HepG2 (cell line): Measurements from ENCODE around the gene NFIC. TPM values are rescaled to one million over a fixed set of nuclear protein-coding genes. Genes with fewer than 3 reads are reported as not detected.

Source experiments
- ATAC-seq: fragments of 200-7000 bp; cut with Tn5 transposase; 3 replicates; pipeline ENCODE4 v1.9.1; 2020; ENCODE audit warnings: mild to moderate bottlenecking, moderate library complexity
- BruUV-seq: library from RNA; stranded (reverse); fragments of 400-500 nt; replicated peaks from 2 replicates; lab custom pipeline; 2021; lab: Mats Ljungman, UMichigan
- CTCF ChIA-PET: fragments of 300-600 bp; formaldehyde crosslinking; extraction: SDS; loops from one replicate; lab custom pipeline; 2021; ENCODE audit warnings: low total read pairs, inconsistent platforms, low intra/inter-chr PET ratio; lab: Yijun Ruan, JAX
- POLR2A ChIA-PET: fragments of 350-600 bp; sonication (Branson Sonifier 250); formaldehyde crosslinking; loops from one replicate; lab custom pipeline; 2020; ENCODE audit warnings: antibody characterized with exemption, inconsistent platforms; lab: Yijun Ruan, JAX
- DNase-seq: peaks from one replicate; pipeline ENCODE4 v3.0.0-alpha.2; 2015; ENCODE audit warnings: low spot score
- FAIRE-seq: peaks from 3 replicates; lab custom pipeline; 2011; peaks lifted over from hg19 to GRCh38; lab: Jason Lieb, UNC
- H2AFZ ChIP-seq: one replicate; pipeline ENCODE4 v1.6.1; 2011; ENCODE audit warnings: low read length, inconsistent platforms
- H3K27ac ChIP-seq: fragments of 300-600 bp; 3 replicates; pipeline ENCODE4 v1.8.0; 2011; ENCODE audit warnings: mixed run types, mild to moderate bottlenecking, mixed read lengths, low read length, inconsistent platforms; ENCODE audit not compliant: insufficient read depth; ENCODE audit errors: extremely low read length
- H3K27me3 ChIP-seq, 2 experiments: fragments of 200-600 bp in 1 of 2; 2 replicates in 1 of 2; 3 replicates in 1 of 2; pipeline versions ENCODE4 v1.6.0 to v1.8.0; 2011; ENCODE audit warnings: low read length in 2 of 2, mild to moderate bottlenecking in 2 of 2, moderate library complexity in 2 of 2, inconsistent platforms in 1 of 2; ENCODE audit not compliant: insufficient read depth in 2 of 2, control insufficient read depth in 1 of 2
- H3K36me3 ChIP-seq, 2 experiments: fragments of 200-600 bp in 1 of 2; replicated peaks in 1 of 2; 2 replicates in 1 of 2; 3 replicates in 1 of 2; pipeline versions ENCODE4 v1.5.1 to v1.8.0; 2011; ENCODE audit warnings: low read length in 2 of 2, inconsistent platforms in 1 of 2; ENCODE audit not compliant: insufficient read depth in 2 of 2, control insufficient read depth in 1 of 2
- H3K4me1 ChIP-seq: 2 replicates; pipeline ENCODE4 v1.5.1; 2012; ENCODE audit warnings: low read length, inconsistent platforms; ENCODE audit not compliant: insufficient read depth
- H3K4me2 ChIP-seq: 2 replicates; pipeline ENCODE4 v1.6.0; 2011; ENCODE audit warnings: low read depth, low read length, inconsistent platforms
- H3K4me3 ChIP-seq, 3 experiments: fragments of 200-600 bp in 1 of 3; sonication (generic), shearing (Covaris generic) in 1 of 3; replicated peaks in 1 of 3; 2 replicates each; pipeline ENCODE4 v1.5.1; 2011 to 2016; ENCODE audit warnings: low read length in 3 of 3, inconsistent platforms in 2 of 3, low read depth in 2 of 3, mild to moderate bottlenecking in 2 of 3, control low read depth in 1 of 3, mixed read lengths in 1 of 3; ENCODE audit not compliant: insufficient read depth in 1 of 3
- H3K79me2 ChIP-seq: one replicate; pipeline ENCODE4 v1.6.1; 2011; ENCODE audit warnings: low read length, inconsistent platforms; ENCODE audit not compliant: insufficient read depth
- H3K9ac ChIP-seq: 2 replicates; pipeline ENCODE4 v1.6.0; 2011; ENCODE audit warnings: mild to moderate bottlenecking, low read depth, low read length, inconsistent platforms; ENCODE audit not compliant: insufficient read depth
- H3K9me3 ChIP-seq: 2 replicates; pipeline ENCODE4 v1.5.1; 2012; ENCODE audit warnings: mild to moderate bottlenecking, low read length
- H4K20me1 ChIP-seq: 2 replicates; pipeline ENCODE4 v1.6.0; 2011; ENCODE audit warnings: inconsistent platforms, mild to moderate bottlenecking, low read length, moderate library complexity; ENCODE audit not compliant: insufficient read depth
- FOXP1 ChIP-seq, 2 experiments: fragments of 450-650 bp in 1 of 2; IDR thresholded peaks; 2 replicates each; pipeline ENCODE4 v1.6.1; 2017 to 2018; ENCODE audit warnings: antibody characterized with exemption in 1 of 2
- KDM5A ChIP-seq: fragments of 200-600 bp; sonication (generic); IDR thresholded peaks from 2 replicates; pipeline ENCODE4 v1.7.0; 2018; ENCODE audit warnings: antibody characterized with exemption, mild to moderate bottlenecking, low read length, borderline replicate concordance
- KDM5B ChIP-seq: sonication (generic); formaldehyde crosslinking; IDR thresholded peaks from 2 replicates; pipeline ENCODE4 v1.4.0; 2020; ENCODE audit warnings: missing genetic modification reagents, mild to moderate bottlenecking, borderline replicate concordance
- MAFG ChIP-seq: sonication (generic); formaldehyde crosslinking; IDR thresholded peaks from 2 replicates; pipeline ENCODE4 v1.5.1; 2020; ENCODE audit warnings: mild to moderate bottlenecking, missing genetic modification reagents
- MAZ ChIP-seq, 2 experiments: sonication (generic) in 1 of 2; formaldehyde crosslinking in 1 of 2; IDR thresholded peaks; 2 replicates each; pipeline versions ENCODE4 v1.5.0 to v1.6.1; 2012 to 2020; ENCODE audit warnings: low read depth in 2 of 2, mild to moderate bottlenecking in 2 of 2, borderline replicate concordance in 1 of 2, improper control_type of control experiment in 1 of 2, low read length in 1 of 2, missing genetic modification reagents in 1 of 2, moderate library complexity in 1 of 2
- MEF2D ChIP-seq: sonication (generic); formaldehyde crosslinking; IDR thresholded peaks from 2 replicates; pipeline ENCODE4 v1.5.1; 2020; ENCODE audit warnings: mild to moderate bottlenecking, missing genetic modification reagents
- NFE2 ChIP-seq: sonication (generic); formaldehyde crosslinking; IDR thresholded peaks from 2 replicates; pipeline ENCODE4 v1.4.0; 2020; ENCODE audit warnings: missing genetic modification reagents
- PHF5A ChIP-seq: IDR thresholded peaks from one replicate; pipeline ENCODE4 v1.6.1; 2018; ENCODE audit warnings: low read depth, missing genetic modification reagents; ENCODE audit not compliant: unreplicated experiment
- POLR2AphosphoS2 ChIP-seq: IDR thresholded peaks from 2 replicates; pipeline ENCODE4 v1.6.1; 2011; ENCODE audit warnings: low read depth, low read length, improper control_type of control experiment
- SMC3 ChIP-seq: IDR thresholded peaks from 2 replicates; pipeline ENCODE4 v1.6.1; 2011; ENCODE audit warnings: low read length, improper control_type of control experiment
- SNAPC2 ChIP-seq: sonication (generic); formaldehyde crosslinking; IDR thresholded peaks from 2 replicates; pipeline ENCODE4 v1.8.1; 2022; ENCODE audit warnings: mild to moderate bottlenecking, missing genetic modification reagents
- SYNCRIP ChIP-seq: fragments of 200-400 bp; formaldehyde crosslinking; IDR thresholded peaks from 2 replicates; pipeline ENCODE4 v1.6.1; 2018; ENCODE audit warnings: mild to moderate bottlenecking, low read depth, low read length; ENCODE audit not compliant: insufficient read depth
- ZNF253 ChIP-seq: sonication (generic); formaldehyde crosslinking; IDR thresholded peaks from 2 replicates; pipeline ENCODE4 v1.8.0; 2022; ENCODE audit warnings: mild to moderate bottlenecking, missing genetic modification reagents, borderline replicate concordance
- ZNF264 ChIP-seq: sonication (generic); formaldehyde crosslinking; IDR thresholded peaks from 2 replicates; pipeline ENCODE4 v1.4.0; 2020; ENCODE audit warnings: missing genetic modification reagents
- WGBS: methylation state at CpG from one replicate; pipeline ENCODE4 v1.1.6; 2017; ENCODE audit warnings: low lambda C conversion rate; 5-methylcytosine and 5-hydroxymethylcytosine counted together
- in situ Hi-C: cut with HindIII; loops from 2 replicates; pipeline ENCODE4 v1.10.0; 2017; ENCODE audit warnings: low pct_unique_long_range_greater_than_20kb; ENCODE audit not compliant: extremely low pct_ligation_motif_present
- intact Hi-C: fragments of 100-400 bp; cut with micrococcal nuclease; formaldehyde crosslinking; loops from one replicate; pipeline ENCODE4 v1.10.0; 2022; ENCODE audit not compliant: unreplicated experiment
- polyA plus RNA-seq, 8 experiments: library from polyadenylated mRNA; depleted of rRNA in 3 of 8; stranded (reverse) in 7 of 8; unstranded in 1 of 8; fragments of >200 nt; fragmentation: Illumina TruSeq in 4 of 8; extraction: Trizol in 4 of 8; gene quantifications; 2 replicates each; pipeline versions ENCODE4 v1.2.1 to v1.2.3, GENCODE V29; 2011 to 2016; ENCODE audit warnings: low read depth in 4 of 8, missing spikeins in 1 of 8, mixed read lengths in 1 of 8; ENCODE audit not compliant: insufficient read depth in 1 of 8
- total RNA-seq, 5 experiments: library from RNA; depleted of rRNA; stranded (reverse); fragments of >200 nt; fragmentation: Illumina TruSeq; extraction: Trizol; gene quantifications; 2 replicates each; pipeline ENCODE4 v1.2.3, GENCODE V29; 2016; ENCODE audit warnings: low read depth in 1 of 5
- TF ChIP-seq, protein P1 (sequence below): sonication (generic); formaldehyde crosslinking; conservative IDR thresholded peaks from 2 replicates; pipeline ENCODE4 v1.4.0; 2020; ENCODE audit warnings: missing genetic modification reagents
- TF ChIP-seq, protein P2 (sequence below): sonication (generic); formaldehyde crosslinking; IDR thresholded peaks from 2 replicates; pipeline ENCODE4 v1.4.0; 2020; ENCODE audit warnings: mild to moderate bottlenecking, missing genetic modification reagents
- TF ChIP-seq, protein P3 (sequence below): sonication (generic); formaldehyde crosslinking; IDR thresholded peaks from 2 replicates; pipeline ENCODE4 v1.8.0; 2022; ENCODE audit warnings: mild to moderate bottlenecking, missing genetic modification reagents; ENCODE audit not compliant: insufficient replicate concordance
- TF ChIP-seq, protein P4 (sequence below): sonication (generic); formaldehyde crosslinking; IDR thresholded peaks from 2 replicates; pipeline ENCODE4 v1.8.0; 2022; ENCODE audit warnings: mild to moderate bottlenecking, missing genetic modification reagents, borderline replicate concordance

NFIC gene
- total and polyA plus RNA-seq, 2 of the 13 experiments (the other 11 are each of a cell fraction or from before 2014, with no cell fraction given) = 1.3 to 2.5 TPM

DNA sequence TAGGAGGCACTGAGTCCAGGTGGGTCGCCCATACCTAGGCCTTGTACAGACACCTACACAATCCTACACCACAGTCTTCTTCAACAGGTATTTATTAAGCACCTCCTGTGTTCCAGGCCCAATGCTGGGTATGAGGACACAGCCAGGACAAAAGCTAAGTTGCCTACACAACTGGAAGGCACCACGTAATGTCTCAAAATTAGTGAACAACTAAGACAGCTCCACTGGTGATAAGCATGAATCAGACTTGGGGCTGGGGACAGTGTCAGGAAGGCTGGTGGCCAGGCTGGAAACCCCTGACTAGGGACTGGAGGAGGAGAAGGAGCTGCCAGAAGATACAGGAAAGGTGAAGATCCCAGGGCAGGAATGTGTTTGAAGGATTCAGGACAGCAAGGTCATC lies 111.6 kb downstream of the NFIC start:
- intact Hi-C loops (no loop called here), in situ Hi-C loops (no loop called here)
- no peak overlapping the region for H3K9ac ChIP-seq
- no peaks in the 10 kb centered on the region for H4K20me1 ChIP-seq
- BruUV-seq = no TSS peak
- no peaks in the 10 kb centered on the region for H3K27me3 ChIP-seq
- WGBS = 95% methylated on average over 2 of the region's 2 CpGs
- H3K4me2 ChIP-seq = no peak overlapping the region
- no peaks in the 10 kb centered on the region for H3K36me3 ChIP-seq
- H2AFZ ChIP-seq = no peak overlapping the region
- peaks cover 32% of the 10 kb centered on the region for H3K4me1 ChIP-seq
- ChIA-PET POLR2A (no interaction called here), CTCF (no interaction called here)
- no peaks in the 10 kb centered on the region for H3K9me3 ChIP-seq
- FAIRE-seq = no peak
- no peak overlapping the region for H3K4me3 ChIP-seq
- ATAC-seq = no peak
- H3K27ac ChIP-seq = no peak overlapping the region
- TF ChIP-seq, protein P1, sequence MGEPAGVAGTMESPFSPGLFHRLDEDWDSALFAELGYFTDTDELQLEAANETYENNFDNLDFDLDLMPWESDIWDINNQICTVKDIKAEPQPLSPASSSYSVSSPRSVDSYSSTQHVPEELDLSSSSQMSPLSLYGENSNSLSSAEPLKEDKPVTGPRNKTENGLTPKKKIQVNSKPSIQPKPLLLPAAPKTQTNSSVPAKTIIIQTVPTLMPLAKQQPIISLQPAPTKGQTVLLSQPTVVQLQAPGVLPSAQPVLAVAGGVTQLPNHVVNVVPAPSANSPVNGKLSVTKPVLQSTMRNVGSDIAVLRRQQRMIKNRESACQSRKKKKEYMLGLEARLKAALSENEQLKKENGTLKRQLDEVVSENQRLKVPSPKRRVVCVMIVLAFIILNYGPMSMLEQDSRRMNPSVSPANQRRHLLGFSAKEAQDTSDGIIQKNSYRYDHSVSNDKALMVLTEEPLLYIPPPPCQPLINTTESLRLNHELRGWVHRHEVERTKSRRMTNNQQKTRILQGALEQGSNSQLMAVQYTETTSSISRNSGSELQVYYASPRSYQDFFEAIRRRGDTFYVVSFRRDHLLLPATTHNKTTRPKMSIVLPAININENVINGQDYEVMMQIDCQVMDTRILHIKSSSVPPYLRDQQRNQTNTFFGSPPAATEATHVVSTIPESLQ (CRISPR knock-in tag) = no peak
- TF ChIP-seq FOXP1 (IDR thresholded peaks at IDR 0.05) (no peak), FOXP1 (CRISPR knock-in tag; IDR thresholded peaks at IDR 0.05) (no peak), KDM5B (CRISPR knock-in tag) (no peak), MEF2D (CRISPR knock-in tag) (no peak), KDM5A (no peak), MAZ (IDR thresholded peaks at IDR 0.05; ENCODE audit: borderline replicate concordance, low read depth, low read length) (no peak), MAZ (CRISPR knock-in tag; IDR thresholded peaks at IDR 0.05; ENCODE audit: low read depth) (no peak), NFE2 (CRISPR knock-in tag) (no peak), SNAPC2 (no peak), ZNF253 (CRISPR knock-in tag) (no peak), SYNCRIP (no peak), POLR2AphosphoS2 (no peak), PHF5A (no peak), ZNF264 (CRISPR knock-in tag) (no peak), MAFG (no peak), SMC3 (no peak)
- TF ChIP-seq, protein P2, sequence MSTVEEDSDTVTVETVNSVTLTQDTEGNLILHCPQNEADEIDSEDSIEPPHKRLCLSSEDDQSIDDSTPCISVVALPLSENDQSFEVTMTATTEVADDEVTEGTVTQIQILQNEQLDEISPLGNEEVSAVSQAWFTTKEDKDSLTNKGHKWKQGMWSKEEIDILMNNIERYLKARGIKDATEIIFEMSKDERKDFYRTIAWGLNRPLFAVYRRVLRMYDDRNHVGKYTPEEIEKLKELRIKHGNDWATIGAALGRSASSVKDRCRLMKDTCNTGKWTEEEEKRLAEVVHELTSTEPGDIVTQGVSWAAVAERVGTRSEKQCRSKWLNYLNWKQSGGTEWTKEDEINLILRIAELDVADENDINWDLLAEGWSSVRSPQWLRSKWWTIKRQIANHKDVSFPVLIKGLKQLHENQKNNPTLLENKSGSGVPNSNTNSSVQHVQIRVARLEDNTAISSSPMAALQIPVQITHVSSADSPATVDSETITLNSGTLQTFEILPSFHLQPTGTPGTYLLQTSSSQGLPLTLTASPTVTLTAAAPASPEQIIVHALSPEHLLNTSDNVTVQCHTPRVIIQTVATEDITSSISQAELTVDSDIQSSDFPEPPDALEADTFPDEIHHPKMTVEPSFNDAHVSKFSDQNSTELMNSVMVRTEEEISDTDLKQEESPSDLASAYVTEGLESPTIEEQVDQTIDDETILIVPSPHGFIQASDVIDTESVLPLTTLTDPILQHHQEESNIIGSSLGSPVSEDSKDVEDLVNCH = no peak
- TF ChIP-seq, protein P3, sequence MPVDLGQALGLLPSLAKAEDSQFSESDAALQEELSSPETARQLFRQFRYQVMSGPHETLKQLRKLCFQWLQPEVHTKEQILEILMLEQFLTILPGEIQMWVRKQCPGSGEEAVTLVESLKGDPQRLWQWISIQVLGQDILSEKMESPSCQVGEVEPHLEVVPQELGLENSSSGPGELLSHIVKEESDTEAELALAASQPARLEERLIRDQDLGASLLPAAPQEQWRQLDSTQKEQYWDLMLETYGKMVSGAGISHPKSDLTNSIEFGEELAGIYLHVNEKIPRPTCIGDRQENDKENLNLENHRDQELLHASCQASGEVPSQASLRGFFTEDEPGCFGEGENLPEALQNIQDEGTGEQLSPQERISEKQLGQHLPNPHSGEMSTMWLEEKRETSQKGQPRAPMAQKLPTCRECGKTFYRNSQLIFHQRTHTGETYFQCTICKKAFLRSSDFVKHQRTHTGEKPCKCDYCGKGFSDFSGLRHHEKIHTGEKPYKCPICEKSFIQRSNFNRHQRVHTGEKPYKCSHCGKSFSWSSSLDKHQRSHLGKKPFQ (CRISPR knock-in tag) = no peak
- TF ChIP-seq, protein P4, sequence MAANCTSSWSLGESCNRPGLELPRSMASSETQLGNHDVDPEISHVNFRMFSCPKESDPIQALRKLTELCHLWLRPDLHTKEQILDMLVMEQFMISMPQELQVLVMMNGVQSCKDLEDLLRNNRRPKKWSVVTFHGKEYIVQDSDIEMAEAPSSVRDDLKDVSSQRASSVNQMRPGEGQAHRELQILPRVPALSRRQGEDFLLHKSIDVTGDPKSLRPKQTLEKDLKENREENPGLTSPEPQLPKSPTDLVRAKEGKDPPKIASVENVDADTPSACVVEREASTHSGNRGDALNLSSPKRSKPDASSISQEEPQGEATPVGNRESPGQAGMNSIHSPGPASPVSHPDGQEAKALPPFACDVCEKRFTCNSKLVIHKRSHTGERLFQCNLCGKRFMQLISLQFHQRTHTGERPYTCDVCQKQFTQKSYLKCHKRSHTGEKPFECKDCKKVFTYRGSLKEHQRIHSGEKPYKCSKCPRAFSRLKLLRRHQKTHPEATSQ (CRISPR knock-in tag) = no peak
- no peak for DNase-seq
- H3K79me2 ChIP-seq = no peaks in the 10 kb centered on the region
